Medulla oblongata (tissue), 1 donor: ENCODE data around the gene ASB18.

ENCODE experiments used
- DNase-seq: peaks from one replicate; pipeline ENCODE4 v3.0.0-alpha.2; 2015; ENCODE audit errors: extremely low spot score

ASB18 gene

GRCh38 chr2:236208019-236208926, 55.9 kb downstream of the ASB18 start:
- DNase-seq = no peak

GRCh38 chr2:236207472-236207871, 56.7 kb downstream of the ASB18 start:
- DNase-seq = no peak

- DNase-seq = no peak
Measured at GRCh38 chr2:236205867-236206645, 58.1 kb downstream of the ASB18 start.

DNA sequence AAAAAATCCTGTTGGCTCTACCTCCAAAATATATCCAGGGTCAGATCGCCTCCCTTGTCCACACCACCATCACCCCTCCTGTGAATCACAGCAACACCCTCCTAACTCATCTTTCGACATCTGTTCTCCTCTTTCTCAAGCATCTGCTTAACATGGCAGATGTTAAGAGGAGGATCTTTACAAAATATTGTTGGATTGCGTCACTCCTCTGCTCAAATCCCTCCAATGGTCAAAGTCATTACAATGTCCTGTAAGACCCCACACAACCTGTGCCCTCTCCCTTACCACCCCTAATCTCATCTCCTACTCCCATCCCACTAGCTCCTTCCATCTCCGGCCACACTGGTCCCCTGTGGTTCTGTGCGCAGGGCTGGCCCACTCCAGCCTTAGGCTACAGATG, 59.3 kb downstream of the ASB18 start:
- no peak for DNase-seq

DNA sequence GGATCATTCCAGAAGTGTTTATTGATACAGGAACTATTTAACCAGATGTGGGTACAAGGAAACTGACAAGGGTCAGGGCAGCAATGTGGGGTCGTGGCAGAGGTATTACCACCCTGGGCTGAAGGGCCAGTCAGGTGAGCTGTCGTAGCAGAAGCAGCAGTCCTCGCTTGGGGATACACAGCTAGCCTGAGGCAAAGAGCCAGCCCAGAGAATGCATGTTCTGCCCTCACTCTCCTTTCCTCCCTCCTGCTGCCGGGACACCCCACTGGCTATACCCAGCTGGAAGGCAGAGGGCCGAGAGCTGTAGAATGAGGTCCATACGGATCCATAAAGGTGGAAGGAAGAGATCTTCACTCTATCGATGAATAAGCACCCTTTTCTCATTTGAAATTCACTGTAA, 63.8 kb downstream of the ASB18 start:
- DNase-seq = no peak

GRCh38 chr2:236196366-236196765, 67.8 kb downstream of the ASB18 start:
- no peak for DNase-seq

GRCh38 chr2:236195726-236196125, 68.5 kb downstream of the ASB18 start:
- DNase-seq = no peak

DNA sequence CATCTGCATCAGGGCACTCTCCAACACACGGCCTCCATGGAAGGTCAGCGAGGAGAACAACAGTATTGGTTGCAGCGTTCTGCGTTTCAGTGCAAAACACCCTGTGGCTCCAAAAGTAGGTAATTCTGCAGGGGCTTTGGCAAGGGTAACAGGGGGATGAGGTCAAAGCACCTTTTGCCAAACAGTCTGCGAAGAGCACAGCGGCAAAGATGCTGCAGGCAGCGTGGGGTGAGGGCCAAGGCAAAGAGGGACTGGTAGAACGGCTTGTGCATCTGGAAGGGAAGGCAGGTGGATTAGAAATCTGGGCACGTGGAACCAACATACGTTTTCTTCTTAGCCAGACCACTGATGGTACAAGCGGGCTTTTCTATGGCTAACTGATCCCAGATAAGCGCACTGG, 69.4 kb downstream of the ASB18 start:
- no peak for DNase-seq

- no peak for DNase-seq
Measured at GRCh38 chr2:236193026-236193425, 71.2 kb downstream of the ASB18 start.

DNA sequence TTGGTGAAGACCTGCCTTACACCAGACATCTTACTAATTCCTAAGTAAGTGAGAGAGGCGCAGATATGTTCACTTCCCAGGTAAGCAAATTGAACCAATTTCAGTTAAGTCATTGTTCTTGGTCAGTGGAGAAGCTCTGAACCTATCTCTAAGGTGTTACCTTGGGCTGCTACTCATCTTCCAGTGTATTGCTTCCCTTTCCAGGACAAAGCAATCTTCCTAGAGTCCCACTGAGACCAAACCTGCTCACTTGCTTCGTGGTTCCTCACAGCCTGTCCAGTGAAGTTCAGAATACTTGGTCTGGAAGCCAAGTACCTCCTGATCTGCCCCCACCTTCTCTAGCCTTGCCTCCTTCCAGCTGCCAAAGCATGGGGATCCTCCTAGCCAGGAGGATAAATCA, 73.5 kb downstream of the ASB18 start:
- no peak for DNase-seq

GRCh38 chr2:236184701-236185100, 79.5 kb downstream of the ASB18 start:
- no peak for DNase-seq

GRCh38 chr2:236180831-236181453, 83.3 kb downstream of the ASB18 start:
- DNase-seq = peak; percentile 68

- DNase-seq = no peak
Measured at GRCh38 chr2:236180076-236180816, 84.0 kb downstream of the ASB18 start.

GRCh38 chr2:236179236-236180075, 84.8 kb downstream of the ASB18 start:
- no peak for DNase-seq

- DNase-seq = no peak
Measured at GRCh38 chr2:236178890-236179235, 85.3 kb downstream of the ASB18 start.

DNA sequence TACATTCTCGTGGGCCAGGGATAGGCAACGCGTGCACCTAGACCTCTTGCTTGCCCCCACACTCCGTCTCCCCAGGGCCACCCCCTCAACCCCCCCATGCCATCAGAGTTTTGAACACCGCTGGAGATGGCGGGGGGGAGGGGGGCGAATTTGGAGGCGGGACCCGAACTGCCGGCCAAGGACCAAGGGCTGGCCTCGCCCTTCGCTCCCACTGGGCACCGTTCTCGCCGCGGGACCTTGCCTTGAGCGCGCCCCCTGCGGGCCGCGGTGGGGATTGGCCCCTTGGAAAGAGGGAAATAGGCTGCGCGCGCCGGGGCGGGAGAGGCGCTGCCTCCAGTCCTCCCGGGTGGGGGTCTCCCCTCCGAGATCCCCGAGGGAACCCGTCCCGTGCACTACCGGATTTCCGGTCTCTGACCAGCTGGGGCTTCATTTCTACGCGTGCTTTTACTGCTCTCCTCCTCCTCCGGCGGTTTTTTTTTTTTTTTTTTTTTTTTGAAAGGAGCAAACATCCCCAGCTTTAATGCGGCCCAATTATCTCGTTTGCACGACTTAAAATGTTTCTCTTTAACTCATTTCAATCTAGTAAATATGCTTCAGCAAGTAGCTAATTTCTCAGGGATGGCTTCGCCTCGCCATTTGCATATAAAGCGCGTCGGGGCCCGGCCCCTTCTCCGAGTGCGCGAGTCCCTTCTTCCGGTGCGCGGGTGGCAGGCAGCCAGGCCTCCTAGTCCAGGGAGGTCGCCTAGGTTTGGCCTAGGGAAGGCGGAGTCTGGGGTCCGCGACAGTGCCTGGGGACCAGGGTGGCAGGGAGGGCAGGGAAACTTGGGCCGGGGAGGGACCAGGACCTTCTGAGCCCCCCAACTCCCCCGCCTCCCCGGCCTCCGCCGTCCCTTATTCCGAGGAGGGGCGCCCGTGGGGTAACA, 86.0 kb downstream of the ASB18 start:
- DNase-seq = peak; percentile 64

GRCh38 chr2:236177604-236177966, 86.6 kb downstream of the ASB18 start:
- DNase-seq = no peak

GRCh38 chr2:236176951-236177350, 87.3 kb downstream of the ASB18 start:
- no peak for DNase-seq

GRCh38 chr2:236176417-236176816, 87.8 kb downstream of the ASB18 start:
- no peak for DNase-seq
